Small intestine (tissue), 7 donors: Measurements from ENCODE around the gene PLD6. TPM values are rescaled to one million over a fixed set of nuclear protein-coding genes. Genes with fewer than 3 reads are reported as not detected.
"Not testable (repeated sequence)": the region's sequence is repeated elsewhere in the genome, so short reads cannot be mapped to it uniquely, and the experiment has no call there.

ENCODE experiments used
- DNase-seq, 2 donors: peaks; one replicate each; pipeline versions ENCODE4 v3.0.0 to v3.0.0-alpha.2; 2013
- FAIRE-seq: peaks from 2 replicates; lab custom pipeline; 2012; peaks lifted over from hg19 to GRCh38; lab: Jason Lieb, UNC
- H3K27ac ChIP-seq, 3 donors: one replicate each; pipeline ENCODE4 v1.5.1; 2013; ENCODE audit warnings: low read length in 2 of 3, mild to moderate bottlenecking in 2 of 3, control low read depth in 1 of 3, inconsistent platforms in 1 of 3, low read depth in 1 of 3, moderate library complexity in 1 of 3
- H3K27me3 ChIP-seq, 3 donors: one replicate each; pipeline ENCODE4 v1.6.1; 2013; ENCODE audit warnings: low read length in 3 of 3, inconsistent platforms in 1 of 3; ENCODE audit not compliant: control insufficient read depth in 3 of 3, insufficient read depth in 3 of 3
- H3K36me3 ChIP-seq, 3 donors: one replicate each; pipeline ENCODE4 v1.6.1; 2013; ENCODE audit warnings: low read length in 3 of 3, inconsistent platforms in 1 of 3, low read depth in 1 of 3, mild to moderate bottlenecking in 1 of 3, moderate library complexity in 1 of 3; ENCODE audit not compliant: control insufficient read depth in 3 of 3, insufficient read depth in 2 of 3
- H3K4me1 ChIP-seq, 3 donors: one replicate each; pipeline ENCODE4 v1.6.1; 2013; ENCODE audit warnings: low read length in 2 of 3, inconsistent platforms in 1 of 3, low read depth in 1 of 3, mild to moderate bottlenecking in 1 of 3, moderate library complexity in 1 of 3; ENCODE audit not compliant: control insufficient read depth in 3 of 3, insufficient read depth in 2 of 3
- H3K4me3 ChIP-seq, 3 donors: one replicate each; pipeline ENCODE4 v1.5.1; 2013; ENCODE audit warnings: low read length in 3 of 3, control low read depth in 1 of 3, inconsistent platforms in 1 of 3, low read depth in 1 of 3, mild to moderate bottlenecking in 1 of 3, moderate library complexity in 1 of 3
- H3K9me3 ChIP-seq, 2 donors: one replicate each; pipeline ENCODE4 v1.6.1; 2013; ENCODE audit warnings: low read depth in 1 of 2, low read length in 1 of 2; ENCODE audit not compliant: control insufficient read depth in 2 of 2, insufficient read depth in 1 of 2
- WGBS, 3 donors: extraction: QIAGEN DNeasy Blood & Tissue Kit; methylation state at CpG; one replicate each; pipeline ENCODE4 v1.1.7; 2013; 5-methylcytosine and 5-hydroxymethylcytosine counted together
- polyA plus RNA-seq, 4 donors: library from polyadenylated mRNA; stranded (reverse) in 3 of 4; unstranded in 1 of 4; fragments of 200-250 nt in 3 of 4; fragments of 120-200 nt in 1 of 4; gene quantifications; one replicate each; pipeline versions ENCODE4 v1.2.1 to v1.2.3, GENCODE V29; 2013
- donor health status: healthy with polysubstance abuse.
- donor health status: control.
- donor health status: control.
- donor health status: Bipolar disorder and iron deficiency.
- donor health status: healthy.

PLD6 gene
- polyA plus RNA-seq, 4 donors = 1.4 to 5.2 (median 1.6) TPM

DNA sequence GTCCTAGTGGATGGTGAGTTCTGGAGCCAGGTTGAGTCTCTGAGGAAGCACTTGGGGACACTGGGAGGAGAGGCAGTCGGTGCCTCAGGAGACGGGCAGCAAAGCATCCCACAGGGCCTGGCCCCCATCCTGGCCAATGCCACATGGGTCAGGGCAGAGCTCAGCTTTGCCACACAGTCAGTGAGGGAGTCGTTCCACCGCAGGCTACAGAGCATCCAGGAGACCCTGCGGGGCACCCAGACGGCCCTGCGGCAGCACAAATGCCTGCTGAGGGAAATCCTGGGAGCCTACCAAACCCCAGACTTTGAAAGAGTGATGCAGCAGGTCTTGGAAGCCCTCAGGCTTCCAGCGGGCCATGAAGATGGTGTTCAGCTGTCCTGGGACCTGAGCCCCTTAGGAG lies 39.7 kb downstream of the PLD6 start:
- H3K9me3 ChIP-seq = no peaks in the 10 kb centered on the region
- no peak overlapping the region for H3K27ac ChIP-seq
- FAIRE-seq = no peak
- H3K4me1 ChIP-seq = no peaks in the 10 kb centered on the region
- no peaks in the 10 kb centered on the region for H3K27me3 ChIP-seq
- peaks cover 10 to 92% (median 51%) of the 10 kb centered on the region in 3 donors for H3K36me3 ChIP-seq
- no peak for DNase-seq
- WGBS, 3 donors = 97 to 99% (median 98%) methylated on average over 8 of the region's 8 CpGs
- H3K4me3 ChIP-seq = no peak overlapping the region

DNA sequence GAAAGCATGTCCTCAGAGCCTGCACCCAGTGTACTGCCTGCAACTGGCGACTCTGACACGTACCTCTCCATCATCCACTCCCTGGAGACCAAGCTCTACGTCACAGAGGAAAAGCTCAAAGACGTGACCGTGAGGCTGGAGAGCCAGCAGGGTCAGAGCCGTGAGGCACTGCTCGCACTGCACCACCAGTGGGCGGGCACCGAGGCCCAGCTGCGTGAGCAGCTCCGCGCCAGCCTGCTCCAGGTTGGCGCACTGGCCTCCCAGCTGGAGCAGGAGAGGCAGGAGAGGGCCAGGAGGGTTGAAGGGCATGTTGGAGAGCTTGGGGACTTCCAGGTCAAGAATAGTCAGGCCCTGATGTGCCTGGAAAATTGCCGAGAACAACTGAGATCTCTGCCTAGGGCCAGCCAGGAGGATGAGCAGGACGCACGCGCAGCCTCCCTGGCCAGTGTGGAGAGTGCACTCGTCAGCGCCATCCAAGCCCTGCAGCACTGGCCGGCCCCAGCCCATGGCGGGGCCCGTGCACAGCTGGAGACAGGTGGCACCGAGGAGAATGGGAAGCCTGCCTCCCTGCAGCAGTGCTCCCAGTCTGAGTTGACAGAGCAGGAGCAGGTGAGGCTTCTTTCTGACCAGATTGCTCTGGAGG lies 40.3 kb downstream of the PLD6 start:
- H3K27ac ChIP-seq = no peak overlapping the region
- FAIRE-seq = no peak
- no peak overlapping the region for H3K4me3 ChIP-seq
- no peak for DNase-seq
- H3K9me3 ChIP-seq = no peaks in the 10 kb centered on the region
- no peaks in the 10 kb centered on the region for H3K4me1 ChIP-seq
- WGBS, 3 donors = 92 to 98% (median 93%) methylated on average over 23 of the region's 23 CpGs
- no peaks in the 10 kb centered on the region for H3K27me3 ChIP-seq
- H3K36me3 ChIP-seq = peaks cover 10 to 92% (median 49%) of the 10 kb centered on the region in 3 donors

DNA sequence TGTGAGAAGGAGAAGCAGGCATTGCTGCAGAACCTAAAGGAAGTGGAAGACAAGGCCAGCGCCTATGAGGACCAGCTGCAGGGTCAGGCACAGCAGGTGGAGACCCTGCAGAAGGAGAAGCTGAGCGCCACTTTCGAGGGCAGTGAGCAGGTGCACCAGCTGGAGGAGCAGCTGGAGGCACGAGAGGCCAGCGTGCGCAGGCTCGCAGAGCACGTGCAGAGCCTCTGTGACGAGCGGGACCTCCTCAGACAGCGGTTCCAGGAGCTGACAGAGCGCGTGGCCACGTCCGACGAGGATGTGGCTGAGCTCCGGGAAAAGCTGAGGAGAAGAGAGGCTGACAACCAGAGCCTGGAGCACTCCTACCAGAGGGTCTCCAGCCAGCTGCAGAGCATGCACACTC lies 41.5 kb downstream of the PLD6 start:
- H3K4me1 ChIP-seq = no peaks in the 10 kb centered on the region
- no peaks in the 10 kb centered on the region for H3K27me3 ChIP-seq
- FAIRE-seq = no peak
- DNase-seq = no peak
- WGBS, 3 donors = 94 to 97% (median 96%) methylated on average over 17 of the region's 17 CpGs
- no peak overlapping the region for H3K27ac ChIP-seq
- no peak overlapping the region for H3K4me3 ChIP-seq
- H3K9me3 ChIP-seq = no peaks in the 10 kb centered on the region
- peaks cover 13 to 94% (median 53%) of the 10 kb centered on the region in 3 donors for H3K36me3 ChIP-seq

DNA sequence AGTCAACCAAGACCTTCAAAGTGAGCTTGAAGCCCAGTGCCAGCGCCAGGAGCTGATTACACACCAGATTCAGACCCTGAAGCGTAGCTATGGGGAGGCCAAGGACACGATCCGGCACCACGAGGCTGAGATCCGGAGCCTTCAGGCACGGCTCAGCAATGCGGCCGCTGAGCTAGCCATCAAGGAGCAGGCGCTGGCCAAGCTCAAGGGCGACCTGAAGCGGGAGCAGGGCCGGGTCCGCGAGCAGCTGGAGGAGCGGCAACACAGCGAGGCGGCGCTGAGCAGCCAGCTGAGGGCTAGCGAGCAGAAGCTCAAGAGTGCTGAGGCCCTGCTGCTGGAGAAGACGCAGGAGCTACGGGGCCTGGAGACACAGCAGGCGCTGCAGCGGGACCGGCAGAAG lies 42.0 kb downstream of the PLD6 start:
- Histone ChIP-seq H3K4me1 (no peaks in the 10 kb centered on the region), H3K9me3 (no peaks in the 10 kb centered on the region), H3K36me3 (peaks cover 14 to 93% (median 51%) of the 10 kb centered on the region in 3 donors), H3K27me3 (no peaks in the 10 kb centered on the region), H3K27ac (no peak overlapping the region), H3K4me3 (no peak overlapping the region)
- DNase-seq (no peak), FAIRE-seq (no peak)
- WGBS, 3 donors = 95 to 99% (median 95%) methylated on average over 25 of the region's 25 CpGs

DNA sequence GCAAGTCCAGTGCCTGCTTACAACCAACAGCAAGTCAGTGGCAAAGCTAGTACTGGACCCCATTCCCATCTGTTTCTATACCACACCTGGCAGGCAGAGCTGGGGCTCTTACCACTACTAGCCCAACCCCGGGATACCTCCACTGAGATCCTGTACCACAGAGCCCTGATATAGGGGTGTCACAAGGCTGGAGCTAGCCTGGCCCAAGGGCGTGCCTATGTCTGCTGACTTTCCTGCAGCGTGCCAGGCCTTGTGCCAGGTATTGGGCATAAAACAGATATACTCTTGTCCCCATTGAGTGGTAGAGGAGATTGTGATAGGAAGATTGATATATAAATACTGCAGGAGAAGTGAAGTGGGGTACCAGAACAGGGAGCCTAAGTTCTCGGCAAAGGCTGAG lies 44.4 kb downstream of the PLD6 start:
- Histone ChIP-seq H3K36me3 (peaks cover 18 to 91% (median 43%) of the 10 kb centered on the region in 3 donors), H3K27ac (no peak overlapping the region), H3K4me1 (peaks cover 0 to 4% (median 0%) of the 10 kb centered on the region in 3 donors), H3K9me3 (no peaks in the 10 kb centered on the region), H3K27me3 (no peaks in the 10 kb centered on the region), H3K4me3 (no peak overlapping the region)
- DNase-seq (no peak), FAIRE-seq (no peak)
- 91 to 95% (median 93%) methylated on average over 4 of the region's 4 CpGs for WGBS, 3 donors

DNA sequence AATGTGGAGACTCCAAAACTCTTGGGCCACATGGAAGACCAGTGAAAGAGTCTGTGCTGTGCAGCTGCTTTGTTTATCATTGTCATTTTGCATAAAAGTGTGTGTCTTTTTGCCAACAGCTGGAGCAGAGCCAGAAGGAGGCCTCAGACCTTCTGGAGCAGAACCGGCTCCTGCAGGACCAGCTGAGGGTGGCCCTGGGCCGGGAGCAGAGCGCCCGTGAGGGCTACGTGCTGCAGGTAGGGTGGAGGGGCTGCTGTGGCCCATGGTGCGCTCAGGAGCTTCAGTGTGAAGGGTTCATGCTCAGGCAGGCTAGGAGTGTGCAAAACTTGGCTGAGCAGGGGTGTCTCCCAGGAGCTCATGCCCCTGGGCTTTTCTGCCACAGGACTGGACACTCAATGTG lies 45.0 kb downstream of the PLD6 start:
- FAIRE-seq (no peak), DNase-seq (no peak)
- Histone ChIP-seq H3K9me3 (no peaks in the 10 kb centered on the region), H3K4me1 (peaks cover 0 to 9% (median 0%) of the 10 kb centered on the region in 3 donors), H3K27me3 (no peaks in the 10 kb centered on the region), H3K27ac (no peak overlapping the region), H3K36me3 (peaks cover 18 to 91% (median 42%) of the 10 kb centered on the region in 3 donors), H3K4me3 (no peak overlapping the region)
- 90 to 97% (median 93%) methylated on average over 6 of the region's 6 CpGs for WGBS, 3 donors

DNA sequence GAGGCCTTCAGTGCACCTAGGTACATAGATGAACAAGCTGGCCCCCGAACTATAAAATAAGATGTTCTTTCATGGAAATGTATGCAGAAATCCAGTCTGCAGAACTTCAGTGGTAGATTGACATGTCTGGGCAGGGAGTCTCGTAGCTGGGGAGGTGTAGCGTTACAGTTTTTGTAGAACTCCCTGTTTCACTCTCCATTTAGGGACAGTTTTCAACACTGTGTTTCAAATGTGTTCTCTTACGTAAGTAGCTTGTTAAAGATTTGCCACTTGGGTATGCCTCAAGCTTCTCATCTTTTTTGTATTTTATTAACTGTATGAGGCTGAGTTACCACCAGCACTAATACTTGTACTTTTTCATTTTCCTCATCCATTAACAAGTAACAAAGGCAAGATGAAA lies 46.6 kb downstream of the PLD6 start:
- H3K27ac ChIP-seq = no peak overlapping the region
- no peak overlapping the region for H3K4me3 ChIP-seq
- H3K27me3 ChIP-seq = no peaks in the 10 kb centered on the region
- no peaks in the 10 kb centered on the region for H3K9me3 ChIP-seq
- no peak for DNase-seq
- no peak for FAIRE-seq
- peaks cover 20 to 91% (median 44%) of the 10 kb centered on the region in 3 donors for H3K36me3 ChIP-seq
- peaks cover 0 to 9% (median 0%) of the 10 kb centered on the region in 3 donors for H3K4me1 ChIP-seq
- 92 to 98% (median 96%) methylated on average over 4 of the region's 4 CpGs for WGBS, 3 donors

DNA sequence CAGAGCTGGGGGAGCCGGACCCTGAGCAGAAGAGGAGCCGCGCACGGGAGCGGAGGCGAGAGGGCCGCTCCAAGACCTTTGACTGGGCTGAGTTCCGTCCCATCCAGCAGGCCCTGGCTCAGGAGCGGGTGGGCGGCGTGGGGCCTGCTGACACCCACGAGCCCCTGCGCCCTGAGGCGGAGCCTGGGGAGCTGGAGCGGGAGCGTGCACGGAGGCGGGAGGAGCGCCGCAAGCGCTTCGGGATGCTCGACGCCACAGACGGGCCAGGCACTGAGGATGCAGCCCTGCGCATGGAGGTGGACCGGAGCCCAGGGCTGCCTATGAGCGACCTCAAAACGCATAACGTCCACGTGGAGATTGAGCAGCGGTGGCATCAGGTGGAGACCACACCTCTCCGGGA lies 47.6 kb downstream of the PLD6 start:
- FAIRE-seq, H3K27me3 ChIP-seq, H3K4me1 ChIP-seq, H3K9me3 ChIP-seq, DNase-seq, H3K4me3 ChIP-seq, H3K27ac ChIP-seq: not testable (repeated sequence)
- peaks cover 23 to 92% (median 40%) of the 10 kb centered on the region in 3 donors for H3K36me3 ChIP-seq
- WGBS, 3 donors = 96 to 97% (median 97%) methylated on average over 33 of the region's 33 CpGs

DNA sequence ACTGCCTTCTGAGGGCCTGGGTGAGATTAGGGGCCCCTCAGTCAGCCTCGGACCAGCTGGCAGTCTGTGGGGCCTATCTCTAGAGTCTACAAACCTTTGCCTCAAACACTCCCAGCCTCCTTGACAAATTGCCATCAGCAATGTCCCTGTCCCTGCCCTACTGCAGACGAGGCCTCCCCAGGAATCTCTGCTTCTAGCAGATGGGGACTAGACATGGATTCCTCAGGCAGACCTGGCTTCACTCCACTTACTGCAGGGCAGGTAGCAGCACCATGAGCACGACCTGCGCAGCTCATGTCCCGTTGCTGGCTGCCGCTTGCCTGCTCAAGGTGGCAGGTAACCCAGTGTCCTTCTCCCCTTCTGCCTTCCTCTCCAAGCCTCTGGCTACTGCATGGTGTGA lies 49.1 kb downstream of the PLD6 start:
- Histone ChIP-seq H3K4me3 (no peak overlapping the region), H3K36me3 (peaks cover 16 to 96% (median 32%) of the 10 kb centered on the region in 3 donors), H3K27ac (peak overlapping the region in 1 of 3 donors; percentile 66), H3K9me3 (no peaks in the 10 kb centered on the region), H3K27me3 (no peaks in the 10 kb centered on the region), H3K4me1 (peaks cover 0 to 9% (median 0%) of the 10 kb centered on the region in 3 donors)
- no peak for DNase-seq
- FAIRE-seq = no peak
- WGBS, 3 donors = 80 to 88% (median 86%) methylated on average over 6 of the region's 6 CpGs
